ENCODE measurements around the gene ELAPOR2.
A peak's percentile ranks its signal among the peaks of the same experiment; 100 is the strongest.

Gene ELAPOR2

DNA sequence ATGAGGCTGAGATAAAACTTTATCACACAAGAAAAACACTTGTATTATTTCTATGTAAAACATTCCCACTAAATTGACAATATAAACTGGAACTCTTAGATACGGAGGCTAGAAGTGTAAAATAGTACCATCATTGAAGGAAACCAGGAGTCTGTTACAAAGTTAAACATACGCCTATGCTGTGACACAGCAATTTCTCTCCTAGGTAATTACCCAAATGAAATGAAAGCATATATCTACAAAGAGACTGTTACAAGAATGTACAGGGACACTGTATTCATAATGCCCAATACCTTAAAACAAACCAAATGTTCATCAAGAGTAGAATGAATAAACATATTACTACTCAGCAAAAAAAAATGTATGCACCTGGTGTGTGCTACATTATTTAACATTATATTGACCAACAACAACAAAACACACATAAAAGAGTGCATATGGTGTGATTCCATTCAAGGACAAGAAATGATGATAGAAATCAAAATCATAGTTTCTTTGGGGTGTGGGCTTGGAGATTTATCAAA is 33.2 kb upstream of the ELAPOR2 start:
- TF ChIP-seq, protein P1, sequence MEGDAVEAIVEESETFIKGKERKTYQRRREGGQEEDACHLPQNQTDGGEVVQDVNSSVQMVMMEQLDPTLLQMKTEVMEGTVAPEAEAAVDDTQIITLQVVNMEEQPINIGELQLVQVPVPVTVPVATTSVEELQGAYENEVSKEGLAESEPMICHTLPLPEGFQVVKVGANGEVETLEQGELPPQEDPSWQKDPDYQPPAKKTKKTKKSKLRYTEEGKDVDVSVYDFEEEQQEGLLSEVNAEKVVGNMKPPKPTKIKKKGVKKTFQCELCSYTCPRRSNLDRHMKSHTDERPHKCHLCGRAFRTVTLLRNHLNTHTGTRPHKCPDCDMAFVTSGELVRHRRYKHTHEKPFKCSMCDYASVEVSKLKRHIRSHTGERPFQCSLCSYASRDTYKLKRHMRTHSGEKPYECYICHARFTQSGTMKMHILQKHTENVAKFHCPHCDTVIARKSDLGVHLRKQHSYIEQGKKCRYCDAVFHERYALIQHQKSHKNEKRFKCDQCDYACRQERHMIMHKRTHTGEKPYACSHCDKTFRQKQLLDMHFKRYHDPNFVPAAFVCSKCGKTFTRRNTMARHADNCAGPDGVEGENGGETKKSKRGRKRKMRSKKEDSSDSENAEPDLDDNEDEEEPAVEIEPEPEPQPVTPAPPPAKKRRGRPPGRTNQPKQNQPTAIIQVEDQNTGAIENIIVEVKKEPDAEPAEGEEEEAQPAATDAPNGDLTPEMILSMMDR (IDR thresholded peaks at IDR 0.05; ENCODE audit: insufficient read depth, low read depth, low read length, missing control alignments), result no peak
- H3K4me3 ChIP-seq (ENCODE audit: low read depth, low read length), result no peak overlapping the region
- no peak for DNase-seq (ENCODE audit: low read depth)

DNA sequence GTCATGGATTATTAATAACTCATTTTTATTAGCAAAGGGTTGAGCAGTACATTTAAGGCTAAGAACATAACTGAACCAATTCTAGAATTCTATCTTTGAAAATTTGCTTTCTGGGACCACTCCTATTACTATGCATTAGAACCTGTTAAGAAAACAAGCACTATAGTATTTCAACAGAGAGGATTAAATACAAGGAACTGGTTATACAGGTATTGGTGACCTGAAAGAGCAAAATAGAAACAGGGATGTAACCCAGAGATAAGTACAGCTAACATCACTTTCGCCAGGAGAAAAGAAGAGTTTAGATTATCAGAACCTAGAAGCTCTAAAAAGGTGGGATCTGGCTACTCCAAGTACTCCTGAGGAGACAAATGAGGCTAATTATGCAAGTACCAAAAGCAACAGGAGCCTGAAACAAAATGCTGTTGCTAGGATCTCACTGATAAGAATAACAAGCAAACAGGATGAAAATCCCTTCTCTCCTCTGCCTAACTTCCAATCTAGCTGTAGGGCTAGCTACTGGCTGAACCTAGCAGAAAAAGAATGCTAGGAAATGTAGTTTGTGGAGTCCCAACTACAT is 32.1 kb upstream of the ELAPOR2 start:
- H3K4me3 ChIP-seq (ENCODE audit: low read depth, low read length), result no peak overlapping the region
- TF ChIP-seq, protein P1 (IDR thresholded peaks at IDR 0.05; ENCODE audit: insufficient read depth, low read depth, low read length, missing control alignments), result no peak
- no peak for DNase-seq (ENCODE audit: low read depth)

DNA sequence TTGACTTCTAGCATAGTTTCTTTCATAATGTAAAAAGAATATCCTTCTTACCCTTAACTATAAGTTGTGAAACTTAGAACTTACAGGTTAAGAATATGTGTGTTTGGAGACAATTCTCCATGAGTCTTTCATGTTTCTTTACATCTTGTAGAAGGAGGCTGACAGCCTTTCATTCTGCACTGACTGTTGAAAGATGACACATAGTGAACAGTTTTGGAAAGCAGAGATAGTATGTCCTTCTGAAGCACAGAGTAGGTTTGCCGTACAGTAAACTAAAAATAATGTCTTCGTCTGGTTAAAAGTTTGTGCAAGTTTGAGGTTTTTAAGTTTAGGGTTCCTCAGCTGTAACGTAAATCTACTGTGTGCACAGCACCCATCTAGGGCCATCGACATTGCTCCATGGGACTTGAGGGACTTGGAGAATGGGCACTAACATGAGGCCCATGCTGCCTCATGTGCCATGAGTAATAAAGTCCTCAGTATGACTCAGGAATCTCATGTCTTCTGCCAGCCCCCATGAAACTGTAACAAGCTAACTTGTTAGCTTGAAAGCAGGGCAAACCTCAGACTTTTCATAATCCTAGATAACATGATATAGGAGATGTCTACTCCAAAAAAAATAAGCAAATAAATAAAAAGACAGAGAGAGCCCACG is 24.5 kb upstream of the ELAPOR2 start:
- peak; percentile 10 for DNase-seq (ENCODE audit: low read depth)
- TF ChIP-seq, protein P1 (IDR thresholded peaks at IDR 0.05; ENCODE audit: insufficient read depth, low read depth, low read length, missing control alignments), result no peak
- no peak overlapping the region for H3K4me3 ChIP-seq (ENCODE audit: low read depth, low read length)

DNA sequence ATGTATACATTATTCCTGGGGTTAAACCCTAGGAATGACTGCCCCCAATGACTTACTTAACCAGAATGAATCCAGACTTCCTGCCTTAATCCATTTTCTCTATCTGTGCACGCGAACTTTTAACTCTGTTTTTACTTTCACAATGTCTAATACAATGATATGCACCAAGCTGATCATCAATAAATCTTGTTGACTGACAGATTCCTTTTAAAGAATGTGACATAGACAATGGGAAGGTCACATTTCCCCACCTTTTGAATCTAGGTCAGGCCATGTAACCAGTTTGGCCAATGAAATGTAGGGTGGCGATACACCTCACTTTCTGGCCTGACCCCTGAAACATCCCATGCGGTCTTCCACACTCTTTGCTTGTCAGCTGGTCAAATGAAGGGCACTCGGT is 23.2 kb upstream of the ELAPOR2 start:
- H3K4me3 ChIP-seq (ENCODE audit: low read depth, low read length), result no peak overlapping the region
- TF ChIP-seq, protein P1 (IDR thresholded peaks at IDR 0.05; ENCODE audit: insufficient read depth, low read depth, low read length, missing control alignments), result no peak
- DNase-seq (ENCODE audit: low read depth), result no peak

DNA sequence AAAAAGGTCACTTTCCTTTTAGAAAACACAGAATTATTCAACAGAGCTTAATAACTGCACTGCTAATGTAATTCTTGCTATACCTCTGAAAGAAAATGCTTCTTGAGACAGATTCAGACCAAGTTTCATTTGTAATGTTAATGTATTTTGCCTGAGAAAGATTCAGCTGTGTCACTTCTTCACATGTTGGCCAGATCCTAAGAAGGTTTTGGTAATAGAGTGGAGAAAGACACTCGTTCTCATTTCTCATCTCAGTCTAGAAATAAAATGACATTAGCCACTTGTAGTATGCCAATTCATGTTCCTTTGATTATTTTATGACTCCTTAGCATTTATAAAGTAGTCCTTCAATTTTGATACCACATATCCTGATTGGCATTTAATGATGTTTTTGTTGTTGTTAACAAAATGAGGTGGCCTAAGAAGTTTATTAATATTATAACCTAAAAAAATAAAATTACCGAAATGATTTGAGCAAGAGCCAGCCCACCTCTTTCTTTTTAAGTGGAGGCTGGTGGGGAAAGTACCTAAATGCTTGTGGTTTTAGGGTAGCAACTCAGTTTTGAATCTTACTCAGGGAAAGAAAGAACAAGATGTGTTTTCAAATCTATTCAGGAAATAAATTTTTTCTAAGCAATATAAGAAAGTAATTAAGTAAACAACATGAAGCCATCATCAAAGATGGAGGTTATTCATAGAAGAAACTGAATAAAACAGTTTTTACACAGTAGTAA is 16.4 kb upstream of the ELAPOR2 start:
- H3K4me3 ChIP-seq (ENCODE audit: low read depth, low read length), result no peak overlapping the region
- TF ChIP-seq, protein P1 (IDR thresholded peaks at IDR 0.05; ENCODE audit: insufficient read depth, low read depth, low read length, missing control alignments), result no peak
- peak; percentile 50 for DNase-seq (ENCODE audit: low read depth)

DNA sequence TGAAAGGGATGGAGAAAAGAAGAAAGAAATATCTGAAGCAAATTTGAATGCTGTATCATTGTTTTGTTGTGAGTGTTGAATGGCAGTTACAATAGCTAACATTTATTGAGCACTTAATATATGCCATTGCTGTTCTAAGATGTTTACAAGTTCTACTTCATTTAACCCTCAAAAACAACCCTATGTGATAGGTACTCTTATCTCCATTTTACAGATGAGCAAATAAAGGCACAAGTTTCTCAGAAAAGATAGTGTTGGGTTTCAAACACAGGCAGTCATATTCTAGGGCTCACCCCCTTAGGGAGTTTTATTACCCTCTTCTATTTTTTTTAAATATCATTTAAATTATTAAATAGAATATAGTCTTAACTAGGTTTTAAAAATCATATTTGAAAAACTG is 8.3 kb upstream of the ELAPOR2 start:
- DNase-seq (ENCODE audit: low read depth), result no peak
- TF ChIP-seq, protein P1 (IDR thresholded peaks at IDR 0.05; ENCODE audit: insufficient read depth, low read depth, low read length, missing control alignments), result no peak
- H3K4me3 ChIP-seq (ENCODE audit: low read depth, low read length), result no peak overlapping the region
